Measurements from ENCODE around the gene KIRREL3.

The KIRREL3 gene

GRCh38 chr11:126542334-126543015, 458.1 kb downstream of the KIRREL3 start:
- POLR2A ChIA-PET, result no interaction called here
- no peak for TF ChIP-seq CTCF (IDR thresholded peaks at IDR 0.05; ENCODE audit: insufficient read depth, low read length, missing control alignments)
- CTCF ChIA-PET, result interaction anchor here (1.1 to 2.0 kb wide), 3 partner anchors 11 to 447 kb away, joined by 3 to 7 read pairs (median 4); no protein-coding TSS in a partner anchor
- no peak overlapping the region for H3K4me3 ChIP-seq (ENCODE audit: low read depth, low read length)
- DNase-seq (ENCODE audit: low read depth, low spot score), result no peak

- H3K4me3 ChIP-seq (ENCODE audit: low read depth, low read length), result no peak overlapping the region
- ChIA-PET CTCF (interaction anchor here (0.7 to 1.0 kb wide), 2 partner anchors 22 to 452 kb away, joined by 3 read pairs; no protein-coding TSS in a partner anchor), POLR2A (no interaction called here)
- no peak for TF ChIP-seq CTCF (IDR thresholded peaks at IDR 0.05; ENCODE audit: insufficient read depth, low read length, missing control alignments)
- DNase-seq (ENCODE audit: low read depth, low spot score), result no peak
Measured at GRCh38 chr11:126538071-126538470, 462.5 kb downstream of the KIRREL3 start.

- no peak for DNase-seq (ENCODE audit: low read depth, low spot score)
- H3K4me3 ChIP-seq (ENCODE audit: low read depth, low read length), result no peak overlapping the region
- TF ChIP-seq CTCF (IDR thresholded peaks at IDR 0.05; ENCODE audit: insufficient read depth, low read length, missing control alignments), result no peak
- ChIA-PET CTCF (interaction anchor here (1.0 kb wide), 1 partner anchor 453 kb away, joined by 3 read pairs; no protein-coding TSS in a partner anchor), POLR2A (no interaction called here)
Measured at GRCh38 chr11:126537492-126537891, 463.1 kb downstream of the KIRREL3 start.

- ChIA-PET CTCF (no interaction called here), POLR2A (no interaction called here)
- H3K4me3 ChIP-seq (ENCODE audit: low read depth, low read length), result no peak overlapping the region
- no peak for DNase-seq (ENCODE audit: low read depth, low spot score)
- no peak for TF ChIP-seq CTCF (IDR thresholded peaks at IDR 0.05; ENCODE audit: insufficient read depth, low read length, missing control alignments)
Measured at GRCh38 chr11:126534141-126534805, 466.3 kb downstream of the KIRREL3 start.

- no peak for TF ChIP-seq CTCF (IDR thresholded peaks at IDR 0.05; ENCODE audit: insufficient read depth, low read length, missing control alignments)
- POLR2A ChIA-PET, result no interaction called here
- DNase-seq (ENCODE audit: low read depth, low spot score), result no peak
- CTCF ChIA-PET, result interaction anchor here (2.4 kb wide), 1 partner anchor 53 kb away, joined by 7 read pairs; no protein-coding TSS in a partner anchor
- no peak overlapping the region for H3K4me3 ChIP-seq (ENCODE audit: low read depth, low read length)
Measured at GRCh38 chr11:126533560-126533959, 467.0 kb downstream of the KIRREL3 start.

GRCh38 chr11:126530416-126530815, 470.2 kb downstream of the KIRREL3 start:
- ChIA-PET CTCF (interaction anchor here (1.1 kb wide), 1 partner anchor 45 kb away, joined by 3 read pairs; no protein-coding TSS in a partner anchor), POLR2A (no interaction called here)
- no peak for DNase-seq (ENCODE audit: low read depth, low spot score)
- no peak overlapping the region for H3K4me3 ChIP-seq (ENCODE audit: low read depth, low read length)
- no peak for TF ChIP-seq CTCF (IDR thresholded peaks at IDR 0.05; ENCODE audit: insufficient read depth, low read length, missing control alignments)
